Fibroblast of mammary gland (primary cell): Measurements from ENCODE around the gene ZNF511.

ENCODE experiments used
- DNase-seq: peaks from one replicate; pipeline ENCODE4 v3.0.0-alpha.2; 2010; ENCODE audit warnings: low read depth
- H3K4me3 ChIP-seq: 2 replicates; pipeline ENCODE4 v1.5.1; 2011; ENCODE audit warnings: low read depth, mild to moderate bottlenecking, low read length, moderate library complexity; ENCODE audit not compliant: control insufficient read depth
- CTCF ChIP-seq: conservative IDR thresholded peaks from 2 replicates; pipeline ENCODE4 v1.5.1; 2011; ENCODE audit warnings: low read depth, low read length, inconsistent platforms; ENCODE audit not compliant: control insufficient read depth, insufficient read depth

Gene ZNF511

GRCh38 chr10:133274751-133275683 is 33.7 kb upstream of the ZNF511 start:
- no peak for DNase-seq
- TF ChIP-seq CTCF = no peak
- H3K4me3 ChIP-seq = no peak overlapping the region

DNA sequence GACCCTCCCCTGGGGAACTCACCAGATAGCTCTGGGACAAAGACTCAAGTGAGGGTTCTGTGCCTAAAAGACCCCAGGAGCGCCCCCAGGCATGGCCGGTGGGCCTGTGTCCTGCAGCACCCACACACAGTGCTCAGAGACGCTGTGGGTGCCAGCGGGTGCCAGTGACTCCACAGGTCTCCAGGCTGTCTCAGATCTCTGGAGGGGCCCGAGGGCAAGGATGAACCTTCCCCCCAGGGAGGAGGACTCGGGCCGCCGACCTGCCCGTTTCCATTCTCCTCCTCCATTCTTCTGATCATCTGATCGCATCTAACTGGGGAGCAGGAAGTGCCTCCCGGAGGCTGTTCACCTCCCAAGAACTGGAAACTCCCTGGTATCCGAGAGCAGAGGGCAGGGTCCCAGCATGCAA is 33.0 kb upstream of the ZNF511 start:
- no peak overlapping the region for H3K4me3 ChIP-seq
- DNase-seq = no peak
- TF ChIP-seq CTCF = no peak

DNA sequence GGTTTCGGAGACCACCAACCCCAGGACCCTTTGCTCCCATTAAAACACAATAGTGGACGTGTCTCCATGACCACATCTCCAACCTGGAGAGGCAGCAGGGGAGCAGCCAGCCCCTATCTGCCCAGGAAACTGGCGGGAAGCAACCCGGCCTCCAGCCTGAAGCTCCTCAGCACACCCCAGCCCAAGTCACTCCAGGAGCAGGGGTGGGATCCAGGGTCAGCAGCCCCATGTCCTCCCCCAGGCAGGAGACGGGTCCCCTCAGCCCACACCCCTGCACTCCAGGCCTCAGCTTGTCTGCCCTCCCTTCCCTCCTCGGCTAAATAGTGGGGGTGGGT is 32.6 kb upstream of the ZNF511 start:
- no peak for TF ChIP-seq CTCF
- DNase-seq = no peak
- H3K4me3 ChIP-seq = no peak overlapping the region

GRCh38 chr10:133276435-133277201 is 32.1 kb upstream of the ZNF511 start, which contains the start of gene ADAM8:
Gene ADAM8, minus strand, starts transcription at chr10:133276868. Its CDS starts 51 bp downstream, at chr10:133276817.
- no peak for DNase-seq
- no peak within 1 kb of the TSS for H3K4me3 ChIP-seq
- no peak for TF ChIP-seq CTCF

DNA sequence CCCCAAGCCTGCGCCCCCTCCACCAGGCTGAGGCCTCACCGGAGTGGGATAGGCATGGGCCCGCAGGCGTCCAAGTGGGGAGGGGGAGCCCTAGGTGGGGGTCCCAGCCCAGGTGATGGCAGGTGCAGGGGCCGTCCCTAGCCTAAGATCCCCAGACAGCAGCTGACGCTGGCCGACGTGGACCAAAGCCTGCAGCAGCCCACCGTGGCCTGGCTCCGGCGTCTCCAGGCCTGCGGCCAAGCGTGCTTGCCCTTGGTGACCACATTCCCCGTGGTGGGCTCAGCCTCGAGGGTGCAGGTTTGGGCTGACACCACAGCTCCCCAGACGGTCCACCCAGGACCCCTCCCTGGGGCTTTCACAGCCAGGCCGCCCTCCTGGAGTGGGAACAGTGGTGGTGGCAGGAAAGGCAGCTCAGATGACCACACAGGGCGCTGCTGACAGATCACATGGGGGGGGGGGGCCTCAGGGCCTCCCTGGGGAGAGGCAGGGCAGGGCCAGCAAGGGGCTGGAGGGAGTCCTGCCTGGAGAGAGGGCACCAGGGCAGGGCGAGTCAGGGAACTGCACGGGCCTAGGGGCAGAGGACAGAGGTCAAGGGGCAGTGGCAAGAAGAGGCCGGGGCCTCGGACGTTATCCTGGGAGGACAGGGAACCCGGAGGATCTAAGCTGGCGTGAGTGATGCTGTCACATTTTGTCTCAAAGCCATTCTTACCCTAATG is 31.3 kb upstream of the ZNF511 start:
- TF ChIP-seq CTCF = no peak
- no peak for DNase-seq
- no peak overlapping the region for H3K4me3 ChIP-seq

DNA sequence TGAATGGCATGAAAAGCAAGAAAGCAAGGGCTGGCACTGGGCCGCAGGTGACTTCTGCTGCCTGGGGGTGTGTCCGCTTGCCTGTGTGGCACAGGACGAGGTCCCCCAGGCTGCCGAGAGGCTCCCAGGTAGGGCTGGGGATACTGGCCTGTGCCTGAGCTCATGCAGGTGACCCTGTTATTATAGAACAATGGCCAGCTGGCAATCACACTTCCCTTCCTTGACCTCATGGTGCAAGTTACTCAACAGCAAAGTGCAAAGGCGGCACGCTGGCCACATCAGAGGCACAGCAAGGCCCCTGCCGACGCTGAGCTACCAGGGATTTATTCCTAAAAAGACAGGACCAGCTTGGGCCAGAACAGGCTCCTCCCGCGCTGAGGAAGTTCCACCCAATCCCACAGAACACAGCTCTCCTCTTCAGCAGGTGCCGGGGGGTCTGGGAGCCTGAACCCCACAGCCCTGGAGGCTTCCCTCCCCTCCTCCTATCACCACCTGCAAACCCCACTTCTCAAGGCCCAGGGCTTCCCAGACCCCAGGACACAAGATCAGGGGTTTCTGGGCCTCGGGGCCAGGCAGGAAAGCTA is 30.6 kb upstream of the ZNF511 start:
- no peak for TF ChIP-seq CTCF
- no peak for DNase-seq
- no peak overlapping the region for H3K4me3 ChIP-seq
